ENCODE data around the gene MMP11.

DNA sequence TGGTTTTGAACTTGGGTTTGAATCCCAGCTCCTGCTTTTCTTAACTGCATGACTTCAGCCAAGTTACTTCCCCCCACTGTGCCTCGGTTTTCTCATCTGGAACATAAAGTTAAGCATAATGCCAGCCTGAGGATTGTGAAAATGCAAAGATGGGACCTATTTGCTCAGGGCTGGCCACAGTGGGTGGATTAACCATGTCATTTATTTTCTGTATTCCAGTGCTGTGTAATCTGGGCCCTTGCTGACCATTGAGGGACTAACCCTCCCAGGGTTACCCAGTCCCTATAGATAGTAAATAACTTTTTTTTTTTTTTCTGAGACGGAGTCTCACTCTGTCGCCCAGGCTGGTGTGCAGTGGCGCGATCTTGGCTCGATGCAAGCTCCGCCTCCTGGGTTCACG is 16.9 kb upstream of the MMP11 start:
- TF ChIP-seq, protein P1, sequence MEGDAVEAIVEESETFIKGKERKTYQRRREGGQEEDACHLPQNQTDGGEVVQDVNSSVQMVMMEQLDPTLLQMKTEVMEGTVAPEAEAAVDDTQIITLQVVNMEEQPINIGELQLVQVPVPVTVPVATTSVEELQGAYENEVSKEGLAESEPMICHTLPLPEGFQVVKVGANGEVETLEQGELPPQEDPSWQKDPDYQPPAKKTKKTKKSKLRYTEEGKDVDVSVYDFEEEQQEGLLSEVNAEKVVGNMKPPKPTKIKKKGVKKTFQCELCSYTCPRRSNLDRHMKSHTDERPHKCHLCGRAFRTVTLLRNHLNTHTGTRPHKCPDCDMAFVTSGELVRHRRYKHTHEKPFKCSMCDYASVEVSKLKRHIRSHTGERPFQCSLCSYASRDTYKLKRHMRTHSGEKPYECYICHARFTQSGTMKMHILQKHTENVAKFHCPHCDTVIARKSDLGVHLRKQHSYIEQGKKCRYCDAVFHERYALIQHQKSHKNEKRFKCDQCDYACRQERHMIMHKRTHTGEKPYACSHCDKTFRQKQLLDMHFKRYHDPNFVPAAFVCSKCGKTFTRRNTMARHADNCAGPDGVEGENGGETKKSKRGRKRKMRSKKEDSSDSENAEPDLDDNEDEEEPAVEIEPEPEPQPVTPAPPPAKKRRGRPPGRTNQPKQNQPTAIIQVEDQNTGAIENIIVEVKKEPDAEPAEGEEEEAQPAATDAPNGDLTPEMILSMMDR (IDR thresholded peaks at IDR 0.05; ENCODE audit: insufficient read depth, low read length) = no peak
- TF ChIP-seq, protein P2, sequence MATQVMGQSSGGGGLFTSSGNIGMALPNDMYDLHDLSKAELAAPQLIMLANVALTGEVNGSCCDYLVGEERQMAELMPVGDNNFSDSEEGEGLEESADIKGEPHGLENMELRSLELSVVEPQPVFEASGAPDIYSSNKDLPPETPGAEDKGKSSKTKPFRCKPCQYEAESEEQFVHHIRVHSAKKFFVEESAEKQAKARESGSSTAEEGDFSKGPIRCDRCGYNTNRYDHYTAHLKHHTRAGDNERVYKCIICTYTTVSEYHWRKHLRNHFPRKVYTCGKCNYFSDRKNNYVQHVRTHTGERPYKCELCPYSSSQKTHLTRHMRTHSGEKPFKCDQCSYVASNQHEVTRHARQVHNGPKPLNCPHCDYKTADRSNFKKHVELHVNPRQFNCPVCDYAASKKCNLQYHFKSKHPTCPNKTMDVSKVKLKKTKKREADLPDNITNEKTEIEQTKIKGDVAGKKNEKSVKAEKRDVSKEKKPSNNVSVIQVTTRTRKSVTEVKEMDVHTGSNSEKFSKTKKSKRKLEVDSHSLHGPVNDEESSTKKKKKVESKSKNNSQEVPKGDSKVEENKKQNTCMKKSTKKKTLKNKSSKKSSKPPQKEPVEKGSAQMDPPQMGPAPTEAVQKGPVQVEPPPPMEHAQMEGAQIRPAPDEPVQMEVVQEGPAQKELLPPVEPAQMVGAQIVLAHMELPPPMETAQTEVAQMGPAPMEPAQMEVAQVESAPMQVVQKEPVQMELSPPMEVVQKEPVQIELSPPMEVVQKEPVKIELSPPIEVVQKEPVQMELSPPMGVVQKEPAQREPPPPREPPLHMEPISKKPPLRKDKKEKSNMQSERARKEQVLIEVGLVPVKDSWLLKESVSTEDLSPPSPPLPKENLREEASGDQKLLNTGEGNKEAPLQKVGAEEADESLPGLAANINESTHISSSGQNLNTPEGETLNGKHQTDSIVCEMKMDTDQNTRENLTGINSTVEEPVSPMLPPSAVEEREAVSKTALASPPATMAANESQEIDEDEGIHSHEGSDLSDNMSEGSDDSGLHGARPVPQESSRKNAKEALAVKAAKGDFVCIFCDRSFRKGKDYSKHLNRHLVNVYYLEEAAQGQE (IDR thresholded peaks at IDR 0.05; ENCODE audit: insufficient replicate concordance, low read depth) = no peak
- TF ChIP-seq GABPA (IDR thresholded peaks at IDR 0.05; ENCODE audit: low read depth) = no peak
- no peak for TF ChIP-seq POLR2AphosphoS5 (IDR thresholded peaks at IDR 0.05; ENCODE audit: low read depth)
- no peak for TF ChIP-seq SPI1 (IDR thresholded peaks at IDR 0.05; ENCODE audit: borderline replicate concordance, low read depth)

Data from HL-60 (cell line).